GM10248 (cell line): ENCODE measurements around the gene PRKG1.

ENCODE experiments used
- CTCF ChIA-PET: fragments of 300-600 bp; sonication (Branson Sonifier 250); formaldehyde crosslinking; extraction: SDS; loops from one replicate; lab custom pipeline; 2021; ENCODE audit warnings: antibody characterized with exemption; lab: Yijun Ruan, JAX
- POLR2A ChIA-PET: fragments of 350-650 bp; sonication (Branson Sonifier 250); formaldehyde crosslinking; extraction: SDS; loops from one replicate; lab custom pipeline; 2020; ENCODE audit warnings: antibody characterized with exemption; lab: Yijun Ruan, JAX
- DNase-seq: peaks from one replicate; pipeline ENCODE4 v3.0.0; 2012; ENCODE audit errors: extremely low spot score
- TF ChIP-seq, protein P1 (sequence below): IDR thresholded peaks from 2 replicates; pipeline ENCODE4 v1.5.1; 2012; ENCODE audit warnings: mild to moderate bottlenecking, low read depth; ENCODE audit errors: extremely low read depth, missing control alignments, control extremely low read depth

Gene PRKG1

DNA sequence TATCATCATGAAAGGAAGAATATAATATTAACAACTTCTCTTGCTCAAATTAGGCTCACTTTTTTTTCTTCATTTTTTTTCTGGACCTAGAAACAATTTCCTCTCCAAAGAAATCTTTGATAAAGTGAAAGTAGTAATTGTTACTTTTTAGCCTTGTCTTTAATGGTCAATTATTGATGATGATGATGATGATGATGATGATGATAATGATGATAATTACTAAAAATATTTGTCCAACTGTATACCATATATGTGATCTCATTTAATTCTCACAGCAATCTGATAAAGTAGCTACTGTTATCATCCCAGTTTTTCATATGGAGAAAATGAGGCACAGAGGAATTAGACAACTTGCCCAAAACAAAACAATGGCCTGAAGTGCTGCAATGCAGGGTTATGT lies 12.8 kb downstream of the PRKG1 start:
- POLR2A ChIA-PET, result no interaction called here
- TF ChIP-seq, protein P1, sequence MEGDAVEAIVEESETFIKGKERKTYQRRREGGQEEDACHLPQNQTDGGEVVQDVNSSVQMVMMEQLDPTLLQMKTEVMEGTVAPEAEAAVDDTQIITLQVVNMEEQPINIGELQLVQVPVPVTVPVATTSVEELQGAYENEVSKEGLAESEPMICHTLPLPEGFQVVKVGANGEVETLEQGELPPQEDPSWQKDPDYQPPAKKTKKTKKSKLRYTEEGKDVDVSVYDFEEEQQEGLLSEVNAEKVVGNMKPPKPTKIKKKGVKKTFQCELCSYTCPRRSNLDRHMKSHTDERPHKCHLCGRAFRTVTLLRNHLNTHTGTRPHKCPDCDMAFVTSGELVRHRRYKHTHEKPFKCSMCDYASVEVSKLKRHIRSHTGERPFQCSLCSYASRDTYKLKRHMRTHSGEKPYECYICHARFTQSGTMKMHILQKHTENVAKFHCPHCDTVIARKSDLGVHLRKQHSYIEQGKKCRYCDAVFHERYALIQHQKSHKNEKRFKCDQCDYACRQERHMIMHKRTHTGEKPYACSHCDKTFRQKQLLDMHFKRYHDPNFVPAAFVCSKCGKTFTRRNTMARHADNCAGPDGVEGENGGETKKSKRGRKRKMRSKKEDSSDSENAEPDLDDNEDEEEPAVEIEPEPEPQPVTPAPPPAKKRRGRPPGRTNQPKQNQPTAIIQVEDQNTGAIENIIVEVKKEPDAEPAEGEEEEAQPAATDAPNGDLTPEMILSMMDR, result no peak
- CTCF ChIA-PET, result interaction anchor here (1.0 kb wide), 1 partner anchor 22 kb away, joined by 3 read pairs; no protein-coding TSS in a partner anchor
- DNase-seq, result no peak

DNA sequence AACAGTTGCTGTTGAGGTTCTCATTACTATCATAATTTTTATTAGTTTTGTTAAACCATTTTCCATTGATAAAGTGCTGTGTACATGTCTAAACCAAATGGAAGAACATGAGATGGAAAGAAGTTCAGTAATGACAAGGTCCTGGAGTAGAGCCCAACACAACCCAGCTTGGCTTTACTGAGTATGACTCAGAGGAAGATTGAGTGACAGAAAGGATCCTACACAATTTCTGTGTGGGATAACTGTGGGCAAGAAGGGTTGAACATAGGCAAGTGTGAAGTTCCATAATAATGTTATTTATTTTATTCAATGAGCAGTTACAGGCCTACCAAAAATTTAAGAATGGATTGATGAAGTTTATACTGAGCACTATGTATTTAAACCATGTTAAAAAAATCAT lies 15.9 kb downstream of the PRKG1 start:
- POLR2A ChIA-PET, result no interaction called here
- TF ChIP-seq, protein P1, result no peak
- DNase-seq, result no peak
- CTCF ChIA-PET, result interaction anchor here (0.7 kb wide), 1 partner anchor 9 kb away, joined by 3 read pairs; no protein-coding TSS in a partner anchor

DNA sequence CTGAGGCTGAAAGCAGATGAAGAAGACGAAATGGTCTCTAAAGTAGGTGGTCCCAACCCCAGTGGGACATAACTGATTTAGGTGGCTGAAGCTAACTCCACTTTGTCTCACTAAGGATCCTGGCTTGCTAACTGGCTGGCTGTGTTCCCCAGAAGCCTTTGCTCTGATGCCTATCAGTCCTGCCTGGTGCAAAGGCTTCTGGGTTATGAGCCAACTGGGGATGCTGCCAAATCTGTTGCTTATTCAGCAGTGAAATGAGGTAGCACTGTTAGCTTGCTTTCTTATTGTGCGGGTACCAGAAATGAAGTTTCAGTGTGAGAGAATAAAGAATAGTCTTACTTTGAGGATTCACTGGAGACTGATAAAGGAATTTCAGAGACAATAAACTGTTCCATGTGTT lies 18.1 kb downstream of the PRKG1 start:
- DNase-seq, result no peak
- ChIA-PET CTCF (interaction anchor here (2.0 kb wide), 1 partner anchor 11 kb away, joined by 8 read pairs; no protein-coding TSS in a partner anchor), POLR2A (no interaction called here)
- TF ChIP-seq, protein P1, result no peak

DNA sequence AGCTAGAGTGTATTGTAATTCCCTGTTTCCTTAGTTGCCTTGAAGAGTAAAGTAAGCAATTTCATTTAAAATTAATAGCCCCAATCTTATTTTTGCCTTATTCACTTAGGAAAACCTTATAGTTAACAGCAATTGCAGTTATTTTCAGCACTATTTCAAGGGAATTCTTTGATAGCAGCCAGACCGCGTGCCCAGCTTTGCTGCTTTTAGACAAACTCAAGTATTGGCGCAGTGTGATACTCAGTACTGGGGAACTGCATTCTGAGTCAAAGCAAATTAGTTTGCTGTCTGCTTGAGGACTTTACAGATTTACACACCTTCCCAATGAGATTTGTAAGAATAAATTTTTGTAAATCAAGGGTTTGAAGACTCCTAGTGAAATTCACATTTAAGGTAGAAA lies 21.2 kb downstream of the PRKG1 start:
- DNase-seq, result no peak
- TF ChIP-seq, protein P1, result no peak
- POLR2A ChIA-PET, result no interaction called here
- CTCF ChIA-PET, result interaction anchor here (1.5 kb wide), 1 partner anchor 18 kb away, joined by 3 read pairs; no protein-coding TSS in a partner anchor

DNA sequence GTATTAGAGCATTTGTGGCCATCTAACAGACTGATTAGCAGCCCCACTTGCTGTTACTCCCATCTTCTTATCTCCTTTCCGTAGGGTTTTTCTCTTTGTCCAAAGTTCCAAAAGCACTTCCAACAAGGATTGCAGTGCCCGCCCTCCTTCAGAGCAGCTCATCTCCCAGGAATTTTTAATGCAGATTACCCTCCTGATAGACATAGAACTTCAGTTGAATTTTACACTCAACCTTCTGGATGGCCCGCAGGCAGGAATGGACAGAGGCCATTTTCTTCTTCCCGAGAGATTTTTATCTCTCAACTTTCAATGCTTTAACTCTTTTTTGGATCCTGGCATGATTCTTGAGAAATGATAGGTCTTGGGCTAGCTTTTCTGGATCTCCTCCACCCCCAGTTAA lies 23.3 kb downstream of the PRKG1 start:
- CTCF ChIA-PET, result no interaction called here
- TF ChIP-seq, protein P1, result no peak
- POLR2A ChIA-PET, result no interaction called here
- no peak for DNase-seq

DNA sequence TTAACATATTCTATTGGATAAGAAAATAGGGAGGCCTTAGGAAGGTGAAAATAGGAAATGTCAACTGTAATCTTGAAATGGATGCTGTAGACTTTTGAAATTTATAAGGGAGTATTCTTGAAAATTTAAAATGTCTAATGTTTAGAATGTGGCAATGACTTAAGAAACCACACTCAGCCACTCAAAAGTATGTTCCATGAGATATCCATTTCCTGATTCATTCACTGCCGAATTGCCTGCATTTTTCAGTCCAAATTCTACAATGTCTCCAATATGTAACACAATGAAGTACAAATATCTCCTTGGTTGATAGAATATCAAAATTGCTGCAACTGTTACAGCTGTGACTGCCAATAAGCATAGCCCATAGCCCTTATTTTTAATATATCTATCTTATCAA lies 25.9 kb downstream of the PRKG1 start:
- ChIA-PET POLR2A (no interaction called here), CTCF (no interaction called here)
- no peak for DNase-seq
- TF ChIP-seq, protein P1, result no peak
